GM12864 (cell line): Measurements from ENCODE around the gene PACRGL.

Experiments used
- DNase-seq: peaks from one replicate; pipeline ENCODE4 v3.0.0-alpha.2; 2011; ENCODE audit warnings: low read depth
- H3K4me3 ChIP-seq: 2 replicates; pipeline ENCODE4 v1.5.1; 2011; ENCODE audit warnings: mild to moderate bottlenecking, low read depth, low read length, control low read depth
- CTCF ChIP-seq: IDR thresholded peaks from 2 replicates; pipeline ENCODE4 v1.5.1; 2011; ENCODE audit warnings: low read depth, mild to moderate bottlenecking, moderate library complexity, low read length, control low read depth, inconsistent platforms; ENCODE audit errors: missing control alignments

PACRGL gene

GRCh38 chr4:20700007-20700761 is at the start of gene PACRGL:
Gene PACRGL (plus strand): TSS chr4:20700458. CDS start chr4:20704482, 4,024 bp downstream.
- peak; percentile 78 for DNase-seq
- peak within 1 kb of the TSS; percentile 98 for H3K4me3 ChIP-seq
- no peak for TF ChIP-seq CTCF

GRCh38 chr4:20652226-20652885 is 47.9 kb upstream of the PACRGL start:
- no peak for DNase-seq
- H3K4me3 ChIP-seq, result no peak overlapping the region
- no peak for TF ChIP-seq CTCF

GRCh38 chr4:20658456-20658855 is 41.8 kb upstream of the PACRGL start:
- no peak for DNase-seq
- no peak for TF ChIP-seq CTCF
- no peak overlapping the region for H3K4me3 ChIP-seq

- H3K4me3 ChIP-seq, result no peak overlapping the region
- no peak for TF ChIP-seq CTCF
- DNase-seq, result no peak
Measured at GRCh38 chr4:20662851-20663250, 37.4 kb upstream of the PACRGL start.

GRCh38 chr4:20666012-20666860 is 34.0 kb upstream of the PACRGL start:
- no peak overlapping the region for H3K4me3 ChIP-seq
- DNase-seq, result no peak
- TF ChIP-seq CTCF, result no peak

- no peak overlapping the region for H3K4me3 ChIP-seq
- DNase-seq, result no peak
- TF ChIP-seq CTCF, result no peak
Measured at GRCh38 chr4:20672262-20672661, 28.0 kb upstream of the PACRGL start.
